Esophagus muscularis mucosa (tissue), 4 donors: ENCODE measurements around the gene ZC3H7A.

Experiments
- CTCF ChIP-seq, 3 experiments: fragments of 200-600 bp in 2 of 3; fragments of 450-650 bp in 1 of 3; sonication (generic) in 2 of 3; IDR thresholded peaks; one replicate each; pipeline ENCODE4 v1.5.1; 2017 to 2019; ENCODE audit warnings: antibody characterized with exemption in 3 of 3, mild to moderate bottlenecking in 2 of 3, moderate library complexity in 1 of 3
- EP300 ChIP-seq: sonication (generic); formaldehyde crosslinking; IDR thresholded peaks from one replicate; pipeline ENCODE4 v1.6.1; 2017; ENCODE audit warnings: antibody characterized with exemption
- POLR2A ChIP-seq: fragments of 450-650 bp; IDR thresholded peaks from one replicate; pipeline ENCODE4 v1.6.1; 2017; ENCODE audit warnings: antibody characterized with exemption, moderate library complexity, mild to moderate bottlenecking, low read depth
- POLR2AphosphoS5 ChIP-seq, 2 donors: sonication (generic); formaldehyde crosslinking; IDR thresholded peaks; one replicate each; pipeline ENCODE4 v1.6.1; 2017; ENCODE audit warnings: antibody characterized with exemption in 2 of 2

- TF ChIP-seq CTCF (IDR thresholded peaks at IDR 0.05) (no peak), POLR2AphosphoS5 (IDR thresholded peaks at IDR 0.05) (no peak), POLR2A (no peak), EP300 (no peak)
Observed at GRCh38 chr16:11759997-11760396, 37.1 kb downstream of the ZC3H7A start.
